GM13976 (cell line): Measurements from ENCODE around the gene ATP8B3.
A peak's percentile ranks its signal among the peaks of the same experiment; 100 is the strongest.

Experiments used
- DNase-seq: peaks from one replicate; pipeline ENCODE4 v3.0.0; 2012; ENCODE audit warnings: low spot score
- CTCF ChIP-seq: IDR thresholded peaks from 2 replicates; pipeline ENCODE4 v1.5.1; 2012; ENCODE audit warnings: borderline replicate concordance, mild to moderate bottlenecking; ENCODE audit not compliant: insufficient read depth; ENCODE audit errors: extremely low read depth, missing control alignments, control extremely low read depth
- in situ Hi-C: fragments of 300-500 bp; cut with MboI; formaldehyde crosslinking; loops from one replicate; pipeline ENCODE4 v1.12.0; 2022; ENCODE audit warnings: low sequenced_read_pairs, mixed read lengths, inconsistent platforms; ENCODE audit not compliant: unreplicated experiment

Gene ATP8B3

GRCh38 chr19:1814391-1814790 lies 2.3 kb upstream of the ATP8B3 start:
- in situ Hi-C loops, result no loop called here
- no peak for TF ChIP-seq CTCF
- DNase-seq, result no peak

DNA sequence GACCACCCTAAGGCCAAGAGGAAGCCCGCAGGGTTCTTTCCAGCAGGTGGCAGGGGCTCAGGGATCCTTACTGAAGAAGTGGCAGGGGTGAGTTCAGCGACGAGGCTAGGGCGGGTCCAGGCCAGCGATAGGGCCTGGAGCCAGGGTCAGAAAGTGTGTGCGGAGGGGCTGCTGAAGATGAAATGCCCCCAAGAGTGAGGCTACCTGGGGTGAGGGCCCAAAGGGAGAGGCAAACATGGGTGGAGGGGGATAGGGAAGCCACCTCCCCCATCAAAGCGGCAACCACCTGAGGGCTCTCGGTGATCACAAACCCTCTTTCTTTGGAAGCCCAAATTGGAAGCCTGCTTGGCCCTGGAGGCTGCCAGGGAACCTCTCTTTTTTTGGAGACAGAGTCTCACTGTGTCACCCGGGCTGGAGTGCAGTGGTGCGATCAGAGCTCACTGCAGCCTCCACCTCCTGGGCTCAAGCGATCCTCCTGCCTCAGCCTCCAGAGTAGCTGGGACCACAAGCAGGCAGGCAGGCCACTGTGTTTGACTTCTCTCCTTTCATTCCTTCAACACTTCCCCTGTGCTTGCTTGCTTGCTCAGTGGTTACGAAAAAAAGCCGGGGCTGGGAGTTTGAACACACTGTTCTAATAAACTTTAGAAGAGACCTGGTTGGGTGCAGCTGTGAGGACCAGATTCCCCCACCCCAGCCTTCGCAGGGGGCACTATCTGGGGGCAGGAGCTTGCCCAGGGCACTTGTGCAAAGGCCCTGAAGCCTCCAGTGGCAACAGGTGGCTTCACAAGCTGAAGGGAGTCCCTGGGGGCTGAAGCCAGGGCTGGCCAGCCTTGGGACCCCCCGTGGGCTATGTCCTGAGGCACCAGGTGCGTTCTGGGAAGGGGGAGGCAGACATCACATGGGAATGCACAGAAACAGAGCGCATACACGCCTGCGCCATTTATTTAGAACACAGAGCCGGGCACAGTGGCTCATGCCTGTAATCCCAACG lies 1.4 kb upstream of the ATP8B3 start:
- in situ Hi-C loops, result no loop called here
- no peak for TF ChIP-seq CTCF
- no peak for DNase-seq

- in situ Hi-C loops, result no loop called here
- peak; percentile 52 for TF ChIP-seq CTCF
These were observed 533 bp upstream of the ATP8B3 start for GRCh38 chr19:1812426-1813191.

GRCh38 chr19:1811472-1811894 lies 593 bp downstream of the ATP8B3 start:
- in situ Hi-C loops, result no loop called here
- DNase-seq, result no peak
- no peak for TF ChIP-seq CTCF

More at GRCh38 chr19:1812426-1813191, 533 bp upstream of the ATP8B3 start:
- DNase-seq, result peak; percentile 95

DNA sequence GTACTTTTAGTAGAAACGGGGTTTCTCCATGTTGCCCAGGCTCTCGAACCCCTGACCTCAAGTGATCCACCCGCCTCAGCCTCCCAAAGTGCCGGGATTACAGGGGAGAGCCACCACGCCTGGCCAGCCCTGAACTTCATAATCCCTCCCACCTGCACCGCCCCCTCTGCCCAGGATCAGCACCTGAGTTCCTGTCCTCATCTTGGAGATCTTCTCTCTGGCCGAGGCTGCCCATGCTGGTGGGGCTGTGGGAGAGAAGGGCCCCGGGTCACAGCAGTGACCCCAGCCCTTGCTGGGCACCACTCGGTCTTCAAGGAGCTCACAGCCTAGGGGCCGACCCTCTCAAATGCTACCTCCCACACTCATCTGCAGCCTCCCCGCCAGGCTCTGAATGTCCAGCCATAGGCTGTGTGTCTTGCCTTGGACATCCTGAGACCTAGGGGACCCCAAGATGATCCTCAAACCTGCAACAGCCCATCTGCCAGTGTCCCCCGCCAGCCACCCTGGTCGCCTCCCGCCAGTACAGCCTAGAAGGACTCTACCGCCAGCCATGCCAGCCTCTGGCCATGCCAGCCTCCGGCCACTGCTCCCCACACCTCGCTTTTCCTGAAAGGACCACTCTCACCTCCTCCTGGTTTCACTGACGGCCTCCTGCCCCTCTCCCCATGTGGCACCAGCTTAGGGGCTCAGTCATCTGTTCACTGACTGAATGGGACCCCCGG lies 1.5 kb downstream of the ATP8B3 start:
- no peak for DNase-seq
- no peak for TF ChIP-seq CTCF
- in situ Hi-C loops, result no loop called here

GRCh38 chr19:1809678-1810077 lies 2.4 kb downstream of the ATP8B3 start:
- TF ChIP-seq CTCF, result no peak
- DNase-seq, result no peak
- in situ Hi-C loops, result no loop called here
